Brain pericyte (primary cell): ENCODE data around the gene AZGP1.
A peak's percentile ranks its signal among the peaks of the same experiment; 100 is the strongest.
"Not testable (repeated sequence)": the region's sequence is repeated elsewhere in the genome, so short reads cannot be mapped to it uniquely, and the experiment has no call there.

Source experiments
- DNase-seq: peaks from one replicate; pipeline ENCODE4 v3.0.0-alpha.2; 2012; ENCODE audit warnings: low read depth, low spot score

AZGP1 gene

DNA sequence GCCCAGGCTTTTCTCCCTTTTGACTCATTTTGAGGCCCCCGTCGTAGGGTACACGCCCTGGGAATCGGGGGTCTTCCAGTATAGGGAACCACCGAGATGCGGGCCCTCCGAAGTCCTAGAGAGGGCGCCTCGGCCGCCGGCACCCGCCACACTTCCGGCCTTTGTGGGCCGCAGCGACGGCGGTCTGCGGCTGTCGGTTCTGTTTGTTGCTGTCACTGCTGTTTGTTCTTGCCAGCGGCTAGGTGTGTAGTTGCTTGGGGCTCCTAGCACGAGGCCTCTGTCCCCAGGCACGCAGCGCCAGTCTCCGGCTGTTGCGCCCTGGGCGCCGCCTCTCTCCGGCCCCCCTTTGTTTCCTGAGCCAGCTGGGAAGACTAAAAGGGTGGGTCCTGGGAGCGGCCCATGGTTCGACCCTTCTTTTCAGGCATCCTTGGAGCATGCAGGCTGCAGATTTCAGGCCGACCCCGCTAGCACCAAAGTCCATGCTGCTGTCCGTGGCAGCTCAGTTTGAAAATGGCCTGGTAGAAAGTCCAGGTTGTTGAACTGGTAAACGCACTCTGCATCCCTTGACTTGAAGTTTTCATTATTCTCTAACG, 21.8 kb upstream of the AZGP1 start:
- DNase-seq = peak; percentile 10

DNA sequence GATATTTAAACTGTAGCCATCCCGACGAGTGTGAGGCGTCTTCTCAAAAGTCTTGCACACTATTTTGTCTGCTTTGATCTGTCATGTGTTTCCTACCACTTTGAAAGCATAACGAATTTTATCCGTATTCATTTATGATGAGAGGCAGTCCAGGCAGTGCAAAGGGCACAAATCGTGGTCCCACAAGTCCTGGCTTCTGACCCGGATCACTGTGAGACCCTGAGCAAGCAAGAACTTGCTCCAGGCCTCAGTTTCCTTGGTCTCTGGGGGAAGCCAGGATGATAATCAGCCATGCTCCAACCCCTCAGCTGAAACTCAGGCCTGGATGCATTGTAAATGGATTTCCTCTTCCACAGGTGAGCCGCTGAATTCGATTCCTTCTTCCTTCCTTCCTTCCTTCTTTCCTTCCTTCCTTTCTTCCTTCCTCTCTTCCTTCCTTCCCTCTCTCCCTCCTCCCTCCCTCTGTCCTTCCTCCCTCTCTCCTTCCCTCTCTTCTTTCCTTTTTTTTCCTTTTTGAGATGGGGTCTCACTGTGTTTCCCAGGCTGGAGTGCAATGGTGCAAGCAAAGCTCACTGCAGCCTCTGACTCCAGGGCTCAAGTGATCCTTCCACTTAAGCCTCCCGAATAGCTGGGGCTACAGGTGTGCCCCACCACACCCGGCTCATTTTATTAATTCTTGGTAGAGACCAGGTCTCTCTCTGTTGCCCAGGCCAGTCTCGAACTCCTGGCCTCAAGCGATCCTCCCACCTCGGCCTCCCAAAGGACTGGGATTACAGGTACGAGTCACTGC, 21.1 kb upstream of the AZGP1 start:
- DNase-seq = no peak

DNA sequence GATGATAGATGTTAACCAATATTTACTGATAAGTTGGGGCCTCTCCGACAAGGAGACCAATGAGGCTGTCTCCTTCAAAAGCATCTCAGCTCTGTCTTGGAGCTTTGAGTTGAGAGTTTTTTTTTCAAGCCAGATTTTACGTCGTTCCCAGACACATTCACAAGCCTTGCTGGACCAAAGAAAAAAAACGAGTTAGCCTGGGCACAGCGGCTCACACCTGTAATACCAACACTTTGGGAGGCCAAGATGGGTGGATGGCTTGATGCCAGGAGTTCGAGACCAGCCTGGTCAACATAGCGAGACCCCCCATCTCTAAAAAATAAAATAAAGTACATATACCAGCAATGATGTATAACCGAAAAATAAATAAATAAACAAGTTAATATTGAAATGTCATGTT, 19.0 kb upstream of the AZGP1 start:
- no peak for DNase-seq

GRCh38 chr7:99992330-99993038, 16.7 kb upstream of the AZGP1 start:
- DNase-seq = no peak

DNA sequence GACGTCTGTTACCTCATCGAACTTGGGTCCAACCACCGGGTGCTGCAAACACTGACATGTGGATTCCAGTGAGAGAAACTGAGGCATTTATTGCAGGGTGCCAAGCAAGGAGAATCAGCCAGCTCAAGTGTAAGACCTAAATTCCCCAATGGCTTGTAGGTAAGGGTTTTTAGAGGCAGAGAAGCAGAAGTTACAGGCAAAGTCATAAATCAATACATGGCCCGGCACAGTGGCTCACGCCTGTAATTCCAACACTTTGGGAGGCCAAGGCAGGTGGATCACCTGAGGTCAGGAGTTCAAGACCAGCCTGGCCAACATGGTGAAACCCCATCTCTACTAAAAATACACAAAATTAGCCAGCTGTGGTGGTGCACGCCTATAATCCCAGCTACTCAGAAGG, 15.7 kb upstream of the AZGP1 start:
- not testable (repeated sequence) for DNase-seq

GRCh38 chr7:99990460-99990852, 14.6 kb upstream of the AZGP1 start:
- DNase-seq = no peak

GRCh38 chr7:99987846-99988245, 12.0 kb upstream of the AZGP1 start:
- no peak for DNase-seq

GRCh38 chr7:99987306-99987705, 11.5 kb upstream of the AZGP1 start:
- not testable (repeated sequence) for DNase-seq

DNA sequence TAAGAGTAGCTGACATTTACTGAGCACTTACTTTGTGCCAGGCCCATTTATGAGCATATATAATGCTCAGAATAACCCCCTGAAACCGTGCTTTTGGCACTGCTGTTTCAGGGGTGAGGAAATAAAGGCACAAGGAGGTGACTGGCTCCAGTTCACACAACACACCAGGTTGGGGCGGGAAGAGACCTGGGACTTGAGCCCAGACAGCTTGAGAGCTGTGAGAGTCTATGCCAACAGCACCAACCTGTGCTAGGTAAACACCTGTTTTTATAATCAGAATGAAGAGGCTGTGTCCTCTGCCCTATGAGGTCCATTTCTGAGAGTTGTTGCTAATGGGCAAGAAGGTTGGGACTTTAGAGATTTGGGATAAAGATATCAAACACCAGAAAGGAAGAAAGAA, 8.8 kb upstream of the AZGP1 start:
- DNase-seq = no peak

GRCh38 chr7:99981066-99981465, 5.2 kb upstream of the AZGP1 start:
- DNase-seq = not testable (repeated sequence)

GRCh38 chr7:99980448-99980872, 4.6 kb upstream of the AZGP1 start:
- DNase-seq = not testable (repeated sequence)

- not testable (repeated sequence) for DNase-seq
These were observed 4.0 kb upstream of the AZGP1 start for GRCh38 chr7:99979814-99980225.

- DNase-seq = no peak
These were observed 795 bp upstream of the AZGP1 start for GRCh38 chr7:99976626-99977025.

DNA sequence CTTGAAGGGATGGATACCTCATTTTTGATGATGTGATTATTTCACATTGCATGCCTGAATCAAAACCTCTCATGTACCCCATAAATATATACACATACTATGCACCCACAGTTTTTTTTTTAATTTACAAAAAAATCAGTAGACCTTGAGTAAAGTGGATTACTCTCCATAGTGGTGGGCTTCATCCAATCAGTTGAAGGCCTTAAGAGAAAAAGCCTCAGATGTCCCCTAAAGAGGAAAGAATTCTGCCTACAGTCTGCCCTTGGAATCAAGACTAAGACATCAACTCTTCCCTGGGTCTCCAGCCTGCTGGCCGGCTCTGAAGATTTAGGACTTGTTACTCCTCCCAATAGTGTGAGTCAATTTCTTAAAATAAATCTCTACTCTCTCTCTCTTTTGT, 1.1 kb downstream of the AZGP1 start:
- DNase-seq = no peak

GRCh38 chr7:99973817-99974216, 2.0 kb downstream of the AZGP1 start:
- not testable (repeated sequence) for DNase-seq

GRCh38 chr7:99971242-99971641, 4.6 kb downstream of the AZGP1 start:
- DNase-seq = no peak

- not testable (repeated sequence) for DNase-seq
These were observed 6.0 kb downstream of the AZGP1 start for GRCh38 chr7:99969813-99970212.

DNA sequence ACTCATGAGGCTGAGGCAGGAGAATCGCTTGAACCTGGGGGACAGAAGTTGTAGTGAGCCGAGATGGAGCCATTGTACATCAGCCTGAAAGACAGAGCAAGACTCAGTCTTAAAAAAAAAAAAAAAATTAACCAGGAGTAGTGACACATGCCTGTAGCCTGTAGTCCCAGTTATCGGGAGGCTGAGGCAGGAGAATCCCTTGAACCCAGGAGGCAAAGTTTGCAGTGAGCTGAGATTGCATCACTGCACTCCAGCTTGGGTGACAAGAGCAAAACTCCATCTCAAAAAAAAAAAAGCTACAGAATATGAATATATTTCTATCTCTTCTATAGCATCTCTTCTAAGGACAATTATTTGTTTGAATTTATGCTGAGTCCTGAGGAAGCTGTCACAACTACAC, 6.5 kb downstream of the AZGP1 start:
- no peak for DNase-seq

DNA sequence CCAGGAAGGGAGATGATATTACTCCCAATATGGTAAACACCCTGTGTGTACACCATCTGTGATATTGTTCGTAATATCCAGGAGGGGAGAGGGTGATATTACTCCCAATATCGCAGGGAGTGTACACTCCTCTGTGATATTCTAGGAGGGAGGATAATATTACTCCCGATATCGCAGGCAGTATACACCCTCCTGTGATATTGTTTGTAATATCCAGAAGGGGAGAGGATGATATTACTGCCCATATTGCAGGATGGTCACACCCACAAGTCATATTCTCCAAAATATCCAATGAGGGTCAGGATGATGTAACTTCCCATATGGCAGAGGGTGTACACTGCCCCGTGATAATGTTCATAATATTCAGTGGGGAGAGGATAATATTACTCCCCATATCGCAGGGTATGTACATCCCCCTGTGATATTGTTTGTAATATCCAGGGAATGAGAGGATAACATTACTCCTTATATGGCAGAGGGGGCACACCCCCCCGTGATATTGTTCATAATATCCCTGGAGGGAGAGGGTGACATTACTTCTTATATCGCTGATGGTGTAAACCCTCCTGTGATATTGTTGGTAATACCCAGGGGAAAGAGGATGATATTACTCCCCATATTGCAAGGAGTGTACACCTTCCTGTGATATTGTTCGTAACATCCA, 17.1 kb downstream of the AZGP1 start:
- DNase-seq = no peak

- DNase-seq = no peak
These were observed 20.6 kb downstream of the AZGP1 start for GRCh38 chr7:99955247-99955646.

- DNase-seq = not testable (repeated sequence)
These were observed 21.2 kb downstream of the AZGP1 start for GRCh38 chr7:99954643-99955042.

DNA sequence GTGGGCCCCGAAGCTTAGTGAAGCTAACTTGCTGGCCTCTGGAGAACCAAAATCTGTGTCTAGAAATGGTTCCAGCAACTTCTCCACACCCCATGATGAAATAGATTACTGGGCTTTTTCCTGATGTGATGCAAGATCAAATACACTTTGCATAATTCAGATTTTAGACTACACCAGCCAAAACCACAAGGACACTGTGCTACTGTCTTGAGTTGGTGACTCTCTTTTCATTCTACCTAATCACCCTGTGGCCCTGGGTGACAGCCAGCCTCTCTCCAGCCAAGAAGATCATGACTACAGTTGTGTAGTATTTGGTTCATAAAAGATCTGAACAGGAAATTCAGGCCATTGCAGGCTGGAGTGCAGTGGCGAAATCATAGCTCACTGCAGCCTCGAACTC, 22.2 kb downstream of the AZGP1 start:
- no peak for DNase-seq
